Calu3 (cell line): Measurements from ENCODE around the gene LRP10. TPM values are rescaled to one million over a fixed set of nuclear protein-coding genes. Genes with fewer than 3 reads are reported as not detected.
"Not testable (repeated sequence)": the region's sequence is repeated elsewhere in the genome, so short reads cannot be mapped to it uniquely, and the experiment has no call there.

Experiments
- BruUV-seq: library from RNA; stranded (reverse); fragments of 400-500 nt; replicated peaks from 2 replicates; lab custom pipeline; 2021; lab: Mats Ljungman, UMichigan
- CTCF ChIA-PET: fragments of 300-600 bp; sonication (Branson Sonifier 250); formaldehyde crosslinking; loops from one replicate; lab custom pipeline; 2022; ENCODE audit warnings: antibody characterized with exemption; lab: Charles Lee
- DNase-seq: peaks from one replicate; pipeline ENCODE4 v3.0.0; 2022
- H3K27ac Mint-ChIP-seq: one replicate; pipeline ENCODE4 v1.8.0; 2022; ENCODE audit warnings: mixed read lengths; ENCODE audit not compliant: unreplicated experiment
- H3K27me3 Mint-ChIP-seq: one replicate; pipeline ENCODE4 v1.8.0; 2022; ENCODE audit warnings: mixed read lengths; ENCODE audit not compliant: unreplicated experiment
- H3K36me3 Mint-ChIP-seq: one replicate; pipeline ENCODE4 v1.8.0; 2022; ENCODE audit warnings: mild to moderate bottlenecking, moderate library complexity, mixed read lengths; ENCODE audit not compliant: insufficient read depth, unreplicated experiment
- H3K4me1 Mint-ChIP-seq: one replicate; pipeline ENCODE4 v1.8.0; 2022; ENCODE audit warnings: mild to moderate bottlenecking, low read depth, mixed read lengths; ENCODE audit not compliant: unreplicated experiment
- H3K4me3 Mint-ChIP-seq: one replicate; pipeline ENCODE4 v1.8.0; 2022; ENCODE audit warnings: mild to moderate bottlenecking, low read depth, moderate library complexity, mixed read lengths; ENCODE audit not compliant: unreplicated experiment
- H3K9me3 Mint-ChIP-seq: one replicate; pipeline ENCODE4 v1.8.0; 2022; ENCODE audit warnings: low read depth, mixed read lengths; ENCODE audit not compliant: unreplicated experiment
- CTCF ChIP-seq: fragments of 200-600 bp; IDR thresholded peaks from one replicate; pipeline ENCODE4 v1.8.0; 2022; ENCODE audit warnings: antibody characterized with exemption; ENCODE audit not compliant: unreplicated experiment
- intact Hi-C: fragments of 100-400 bp; cut with micrococcal nuclease; formaldehyde crosslinking; loops from one replicate; pipeline ENCODE4 v1.10.0; 2022; ENCODE audit not compliant: unreplicated experiment
- total RNA-seq: library from RNA; stranded (reverse); gene quantifications from 2 replicates; pipeline ENCODE4 v1.2.3, GENCODE V29; 2022

Gene LRP10
- total RNA-seq, 1 experiment from 2014 or later, result 112 TPM

- DNase-seq, result no peak
- CTCF ChIA-PET, result no interaction called here
- H3K4me1 Mint-ChIP-seq, result no peaks in the 10 kb centered on the region
- no TSS peak for BruUV-seq
- H3K9me3 Mint-ChIP-seq, result no peaks in the 10 kb centered on the region
- peaks cover 73% of the 10 kb centered on the region for H3K36me3 Mint-ChIP-seq
- H3K4me3 Mint-ChIP-seq, result no peak overlapping the region
- intact Hi-C loops, result no loop called here
- no peak for TF ChIP-seq CTCF
- no peak overlapping the region for H3K27ac Mint-ChIP-seq
- no peaks in the 10 kb centered on the region for H3K27me3 Mint-ChIP-seq
Measured at GRCh38 chr14:22908601-22909000, 37.1 kb downstream of the LRP10 start.

- CTCF ChIA-PET, result no interaction called here
- TF ChIP-seq CTCF, result no peak
- no peaks in the 10 kb centered on the region for H3K27me3 Mint-ChIP-seq
- intact Hi-C loops, result no loop called here
- H3K4me3 Mint-ChIP-seq, result no peak overlapping the region
- BruUV-seq, result no TSS peak
- H3K9me3 Mint-ChIP-seq, result no peaks in the 10 kb centered on the region
- no peak overlapping the region for H3K27ac Mint-ChIP-seq
- H3K36me3 Mint-ChIP-seq, result peaks cover 70% of the 10 kb centered on the region
- DNase-seq, result no peak
- no peaks in the 10 kb centered on the region for H3K4me1 Mint-ChIP-seq
Measured at GRCh38 chr14:22910916-22911315, 39.4 kb downstream of the LRP10 start.

- DNase-seq, CTCF ChIA-PET, H3K27ac Mint-ChIP-seq, H3K27me3 Mint-ChIP-seq, intact Hi-C loops, BruUV-seq, H3K4me3 Mint-ChIP-seq, H3K9me3 Mint-ChIP-seq, H3K4me1 Mint-ChIP-seq: not testable (repeated sequence)
- peaks cover 74% of the 10 kb centered on the region for H3K36me3 Mint-ChIP-seq
Measured at GRCh38 chr14:22914836-22915235, 43.3 kb downstream of the LRP10 start.

GRCh38 chr14:22915886-22916521 lies 44.5 kb downstream of the LRP10 start:
- Mint-ChIP-seq H3K27ac (no peak overlapping the region), H3K27me3 (no peaks in the 10 kb centered on the region), H3K9me3 (no peaks in the 10 kb centered on the region), H3K4me1 (peaks cover 10% of the 10 kb centered on the region), H3K4me3 (no peak overlapping the region), H3K36me3 (peaks cover 69% of the 10 kb centered on the region)
- no TSS peak for BruUV-seq
- intact Hi-C loops, result no loop called here
- CTCF ChIA-PET, result interaction anchor here (0.6 kb wide), 1 partner anchor 23 kb away, joined by 4 read pairs; no protein-coding TSS in a partner anchor
- no peak for DNase-seq
- no peak for TF ChIP-seq CTCF
